ENCODE measurements around the gene PXMP4.

- TF ChIP-seq, protein P1, sequence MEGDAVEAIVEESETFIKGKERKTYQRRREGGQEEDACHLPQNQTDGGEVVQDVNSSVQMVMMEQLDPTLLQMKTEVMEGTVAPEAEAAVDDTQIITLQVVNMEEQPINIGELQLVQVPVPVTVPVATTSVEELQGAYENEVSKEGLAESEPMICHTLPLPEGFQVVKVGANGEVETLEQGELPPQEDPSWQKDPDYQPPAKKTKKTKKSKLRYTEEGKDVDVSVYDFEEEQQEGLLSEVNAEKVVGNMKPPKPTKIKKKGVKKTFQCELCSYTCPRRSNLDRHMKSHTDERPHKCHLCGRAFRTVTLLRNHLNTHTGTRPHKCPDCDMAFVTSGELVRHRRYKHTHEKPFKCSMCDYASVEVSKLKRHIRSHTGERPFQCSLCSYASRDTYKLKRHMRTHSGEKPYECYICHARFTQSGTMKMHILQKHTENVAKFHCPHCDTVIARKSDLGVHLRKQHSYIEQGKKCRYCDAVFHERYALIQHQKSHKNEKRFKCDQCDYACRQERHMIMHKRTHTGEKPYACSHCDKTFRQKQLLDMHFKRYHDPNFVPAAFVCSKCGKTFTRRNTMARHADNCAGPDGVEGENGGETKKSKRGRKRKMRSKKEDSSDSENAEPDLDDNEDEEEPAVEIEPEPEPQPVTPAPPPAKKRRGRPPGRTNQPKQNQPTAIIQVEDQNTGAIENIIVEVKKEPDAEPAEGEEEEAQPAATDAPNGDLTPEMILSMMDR (conservative IDR thresholded peaks at IDR 0.05), result peak; percentile 76; the same call in 1 of the 2 replicates
- peak; percentile 64; the same call in 1 of the 2 replicates for TF ChIP-seq ZFX (IDR thresholded peaks at IDR 0.05)
These were observed 12.3 kb upstream of the PXMP4 start for GRCh38 chr20:33732166-33732970.

Measured in C4-2B (cell line).